SK-N-SH (cell line): ENCODE measurements around the gene ADRM1.

ENCODE experiments used
- CTCF ChIP-seq: fragments of 200-600 bp; sonication (generic); IDR thresholded peaks from 2 replicates; pipeline ENCODE4 v1.6.1; 2017; ENCODE audit warnings: antibody characterized with exemption, mild to moderate bottlenecking, moderate library complexity
- ELF1 ChIP-seq: IDR thresholded peaks from 2 replicates; pipeline ENCODE4 v1.4.0; 2012
- EP300 ChIP-seq, 2 experiments: IDR thresholded peaks; 2 replicates each; pipeline versions ENCODE4 v1.4.0 to v1.6.1; 2012; ENCODE audit warnings: borderline replicate concordance in 1 of 2, low read depth in 1 of 2, low read length in 1 of 2
- FOXM1 ChIP-seq: IDR thresholded peaks from 2 replicates; pipeline ENCODE4 v1.4.0; 2012; ENCODE audit warnings: low read depth, mild to moderate bottlenecking
- MAX ChIP-seq: IDR thresholded peaks from 2 replicates; pipeline ENCODE4 v1.4.0; 2012; ENCODE audit warnings: low read depth
- NFIC ChIP-seq: IDR thresholded peaks from 2 replicates; pipeline ENCODE4 v1.4.0; 2012; ENCODE audit warnings: borderline replicate concordance
- NRF1 ChIP-seq: IDR thresholded peaks from 2 replicates; pipeline ENCODE4 v1.6.1; 2012; ENCODE audit warnings: low read depth, mild to moderate bottlenecking, low read length
- POLR2AphosphoS5 ChIP-seq: IDR thresholded peaks from 2 replicates; pipeline ENCODE4 v1.6.1; 2012; ENCODE audit warnings: low read depth, low read length
- RXRA ChIP-seq: IDR thresholded peaks from 2 replicates; pipeline ENCODE4 v1.4.0; 2012; ENCODE audit warnings: low read depth, mild to moderate bottlenecking, borderline replicate concordance
- TAF1 ChIP-seq: IDR thresholded peaks from 2 replicates; pipeline ENCODE4 v1.6.1; 2012; ENCODE audit warnings: low read depth, mild to moderate bottlenecking, low read length, moderate library complexity, borderline replicate concordance
- USF2 ChIP-seq: fragments of 150-350 bp; IDR thresholded peaks from 2 replicates; pipeline ENCODE4 v1.6.1; 2017; ENCODE audit warnings: antibody characterized with exemption, low read length, low read depth, borderline replicate concordance
- YY1 ChIP-seq: IDR thresholded peaks from 2 replicates; pipeline ENCODE4 v1.4.0; 2012; ENCODE audit warnings: low read depth, mild to moderate bottlenecking
- ZBTB33 ChIP-seq: IDR thresholded peaks from 2 replicates; pipeline ENCODE4 v1.4.0; 2012; ENCODE audit warnings: low read depth, borderline replicate concordance

- TF ChIP-seq CTCF (no peak), TAF1 (no peak), NFIC (no peak), FOXM1 (no peak), MAX (no peak), RXRA (no peak), ZBTB33 (no peak), USF2 (no peak), YY1 (no peak), NRF1 (no peak), POLR2AphosphoS5 (no peak), ELF1 (no peak), EP300 (IDR thresholded peaks at IDR 0.05; ENCODE audit: borderline replicate concordance in 1 of 2, low read depth in 1 of 2, low read length in 1 of 2) (no peak)
Measured at GRCh38 chr20:62316331-62317166, 13.8 kb downstream of the ADRM1 start.
